Subcutaneous adipose tissue (tissue), 4 donors: ENCODE measurements around the gene GOLT1A. TPM values are rescaled to one million over a fixed set of nuclear protein-coding genes. Genes with fewer than 3 reads are reported as not detected.

ENCODE experiments used
- CTCF ChIP-seq: fragments of 450-650 bp; IDR thresholded peaks from one replicate; pipeline ENCODE4 v1.5.1; 2016; ENCODE audit warnings: low read depth, mild to moderate bottlenecking, control low read depth, antibody characterized with exemption, moderate library complexity
- total RNA-seq, 4 donors: library from RNA; depleted of rRNA; stranded (reverse); fragments of >200 nt; gene quantifications; one replicate each; pipeline ENCODE4 v1.1.0, GENCODE V29; 2016

GOLT1A gene
- total RNA-seq, 4 donors from 2014 or later, result not detected

GRCh38 chr1:204222006-204222763 lies 8.4 kb upstream of the GOLT1A start:
- no peak for TF ChIP-seq CTCF

GRCh38 chr1:204221271-204221670 lies 7.5 kb upstream of the GOLT1A start:
- TF ChIP-seq CTCF, result no peak

GRCh38 chr1:204219971-204220616 lies 6.3 kb upstream of the GOLT1A start:
- TF ChIP-seq CTCF, result no peak

- no peak for TF ChIP-seq CTCF
These were observed 4.8 kb upstream of the GOLT1A start for GRCh38 chr1:204218552-204218951.

GRCh38 chr1:204217648-204218000 lies 3.8 kb upstream of the GOLT1A start:
- TF ChIP-seq CTCF, result no peak

GRCh38 chr1:204216880-204217647 lies 3.3 kb upstream of the GOLT1A start:
- TF ChIP-seq CTCF, result no peak

GRCh38 chr1:204216236-204216635 lies 2.4 kb upstream of the GOLT1A start:
- no peak for TF ChIP-seq CTCF
